Measurements from ENCODE around the gene CLDN9.

GRCh38 chr16:2980227-2981176 lies 32.2 kb upstream of the CLDN9 start, which contains the start of gene PKMYT1:
- no peak for TF ChIP-seq EZH2 (IDR thresholded peaks at IDR 0.05; ENCODE audit: borderline replicate concordance, insufficient read depth, low read depth, low read length, poor library complexity, severe bottlenecking)
- no peak for TF ChIP-seq CTCF (IDR thresholded peaks at IDR 0.05)
